SHP77 (cell line): ENCODE data around the gene PGGHG.
"Not testable (repeated sequence)": the region's sequence is repeated elsewhere in the genome, so short reads cannot be mapped to it uniquely, and the experiment has no call there.

ENCODE experiments used
- DNase-seq, 2 experiments: peaks; one replicate each; lab custom pipeline; 2025; lab: John Stamatoyannopoulos, UW

The PGGHG gene

DNA sequence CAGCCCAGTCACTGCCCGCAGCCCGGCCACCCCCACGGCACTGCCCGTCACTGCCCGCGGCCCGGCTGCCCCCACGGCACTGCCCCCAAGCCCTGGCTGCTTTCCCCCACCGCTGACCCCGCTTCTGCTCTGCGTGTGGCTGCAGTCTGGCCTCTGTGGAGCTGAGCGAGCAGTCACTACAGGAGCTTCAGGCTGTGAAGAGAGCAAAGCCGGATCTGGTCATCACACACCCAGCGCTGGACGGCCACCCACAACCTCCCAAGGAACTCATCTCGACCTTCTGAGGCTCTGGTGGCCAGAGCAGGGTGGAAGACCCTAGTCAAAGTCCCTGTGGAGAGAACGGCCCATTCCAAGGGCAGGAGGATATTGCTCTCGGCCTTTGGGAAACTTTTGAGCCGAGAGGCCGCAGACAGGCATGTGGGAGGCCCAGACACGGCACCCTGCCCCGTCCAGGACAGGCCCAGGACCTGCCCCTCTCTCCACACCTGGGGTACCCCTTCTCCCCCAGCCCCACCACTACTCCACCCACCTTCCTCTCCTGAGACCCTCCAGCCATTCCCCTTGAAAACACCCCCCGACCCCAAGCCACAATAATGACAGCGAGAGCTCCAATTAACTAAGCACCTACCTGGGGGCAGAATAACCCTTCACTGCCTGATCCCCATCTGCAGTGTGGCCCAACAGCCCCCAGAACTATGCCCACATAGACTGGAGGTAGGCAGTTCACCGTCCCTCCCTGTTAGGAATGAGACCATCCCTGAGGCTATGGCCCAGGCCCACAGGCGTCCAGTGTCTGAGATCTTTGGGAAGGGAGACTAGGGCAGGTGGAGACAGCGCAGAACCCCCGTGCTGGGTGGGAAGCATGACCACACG is 3.7 kb upstream of the PGGHG start:
- no peak for DNase-seq

DNA sequence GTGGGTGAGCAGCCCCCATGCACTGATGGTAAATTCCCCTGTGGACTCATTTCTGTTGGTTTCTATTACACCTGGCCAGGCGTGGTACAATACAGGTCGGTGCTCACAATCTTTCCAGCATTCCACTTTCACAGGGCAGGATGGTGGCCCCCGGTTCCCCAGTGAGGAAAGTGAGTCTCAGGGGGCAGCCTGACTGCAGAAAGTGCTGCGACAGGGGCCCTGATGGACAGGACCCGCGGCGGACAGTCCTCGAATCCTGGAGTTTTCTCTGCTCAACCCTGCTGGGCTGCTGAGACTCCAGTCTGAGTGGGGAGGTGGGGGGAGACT is 3.1 kb upstream of the PGGHG start:
- no peak for DNase-seq

DNA sequence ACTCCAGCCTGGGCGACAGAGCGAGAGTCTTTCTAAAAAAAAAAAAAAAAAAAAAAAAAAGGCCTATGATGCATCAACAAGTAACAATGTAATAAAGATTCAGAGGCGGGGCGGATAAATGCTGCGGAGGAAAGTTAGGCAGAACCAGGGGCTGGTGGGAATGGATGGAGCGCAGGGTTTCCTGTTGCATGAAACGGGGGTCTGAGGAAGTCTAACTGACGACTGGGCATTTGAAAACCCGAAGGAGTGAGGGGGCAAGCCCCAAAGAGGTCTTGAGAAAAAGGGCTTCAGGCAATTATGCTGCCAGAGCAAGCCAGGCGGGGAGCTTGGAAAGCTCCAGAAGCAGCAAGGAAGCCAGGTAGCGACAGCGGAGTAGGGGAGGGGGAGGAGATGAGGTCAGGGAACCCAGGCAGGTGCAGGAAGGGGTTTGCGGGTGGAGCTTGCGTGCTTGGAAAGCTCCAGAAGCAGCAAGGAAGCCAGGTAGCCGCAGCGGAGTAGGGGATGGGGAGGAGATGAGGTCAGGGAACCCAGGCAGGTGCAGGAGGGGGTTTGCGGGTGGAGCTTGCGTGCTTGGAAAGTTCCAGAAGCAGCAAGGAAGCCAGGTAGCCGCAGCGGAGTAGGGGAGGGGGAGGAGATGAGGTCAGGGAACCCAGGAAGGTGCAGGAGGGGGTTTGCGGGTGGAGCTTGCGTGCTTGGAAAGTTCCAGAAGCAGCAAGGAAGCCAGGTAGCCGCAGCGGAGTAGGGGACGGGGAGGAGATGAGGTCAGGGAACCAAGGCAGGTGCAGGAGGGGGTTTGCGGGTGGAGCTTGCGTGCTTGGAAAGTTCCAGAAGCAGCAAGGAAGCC is 1.7 kb upstream of the PGGHG start:
- DNase-seq: not testable (repeated sequence)

DNA sequence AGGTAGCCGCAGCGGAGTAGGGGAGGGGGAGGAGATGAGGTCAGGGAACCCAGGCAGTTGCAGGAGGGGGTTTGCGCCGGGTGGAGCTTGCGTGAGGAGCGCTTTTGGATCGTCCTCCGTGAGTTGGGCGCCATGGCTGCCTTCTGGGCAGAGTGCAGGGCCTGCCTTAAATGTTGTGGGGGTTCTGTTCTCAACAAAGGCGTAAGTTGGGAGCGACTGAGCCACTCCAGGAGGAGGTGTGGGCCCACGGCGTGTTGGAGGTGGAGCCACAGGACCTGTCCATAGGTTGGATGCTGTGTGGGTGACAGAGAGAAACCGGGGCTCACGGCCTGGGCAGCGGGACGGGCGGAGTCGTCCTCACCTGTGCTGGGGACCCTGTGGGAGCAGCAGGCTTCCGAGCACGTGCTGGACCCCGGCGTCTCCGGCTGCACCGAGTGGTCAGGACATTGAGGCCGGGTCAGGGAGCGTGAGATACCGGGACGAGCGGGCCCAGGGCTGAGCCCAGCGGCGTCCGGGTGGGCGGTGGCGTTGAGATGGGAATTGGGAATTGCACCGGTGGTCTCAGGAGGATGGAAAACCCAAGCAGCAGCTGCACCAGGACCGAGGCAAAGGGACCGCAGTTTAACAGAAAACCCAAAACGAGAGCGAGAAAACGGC is 977 bp upstream of the PGGHG start:
- DNase-seq: no peak

DNA sequence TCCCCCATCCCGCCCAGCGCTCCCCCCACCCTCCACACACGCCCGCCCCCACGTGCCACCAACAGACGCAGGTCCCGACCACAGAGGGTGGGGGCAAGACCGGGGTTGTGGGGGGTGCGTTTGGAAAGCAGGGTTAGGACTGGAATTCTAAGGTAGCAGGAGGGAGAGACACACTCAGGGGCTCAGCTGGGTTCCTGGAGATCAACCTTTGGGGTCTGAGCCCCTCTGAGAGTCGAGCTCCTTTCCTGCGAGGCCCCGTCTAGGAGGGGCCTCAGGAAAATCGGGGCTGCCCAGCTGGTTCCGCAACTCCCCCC is 429 bp downstream of the PGGHG start:
- DNase-seq: no peak

DNA sequence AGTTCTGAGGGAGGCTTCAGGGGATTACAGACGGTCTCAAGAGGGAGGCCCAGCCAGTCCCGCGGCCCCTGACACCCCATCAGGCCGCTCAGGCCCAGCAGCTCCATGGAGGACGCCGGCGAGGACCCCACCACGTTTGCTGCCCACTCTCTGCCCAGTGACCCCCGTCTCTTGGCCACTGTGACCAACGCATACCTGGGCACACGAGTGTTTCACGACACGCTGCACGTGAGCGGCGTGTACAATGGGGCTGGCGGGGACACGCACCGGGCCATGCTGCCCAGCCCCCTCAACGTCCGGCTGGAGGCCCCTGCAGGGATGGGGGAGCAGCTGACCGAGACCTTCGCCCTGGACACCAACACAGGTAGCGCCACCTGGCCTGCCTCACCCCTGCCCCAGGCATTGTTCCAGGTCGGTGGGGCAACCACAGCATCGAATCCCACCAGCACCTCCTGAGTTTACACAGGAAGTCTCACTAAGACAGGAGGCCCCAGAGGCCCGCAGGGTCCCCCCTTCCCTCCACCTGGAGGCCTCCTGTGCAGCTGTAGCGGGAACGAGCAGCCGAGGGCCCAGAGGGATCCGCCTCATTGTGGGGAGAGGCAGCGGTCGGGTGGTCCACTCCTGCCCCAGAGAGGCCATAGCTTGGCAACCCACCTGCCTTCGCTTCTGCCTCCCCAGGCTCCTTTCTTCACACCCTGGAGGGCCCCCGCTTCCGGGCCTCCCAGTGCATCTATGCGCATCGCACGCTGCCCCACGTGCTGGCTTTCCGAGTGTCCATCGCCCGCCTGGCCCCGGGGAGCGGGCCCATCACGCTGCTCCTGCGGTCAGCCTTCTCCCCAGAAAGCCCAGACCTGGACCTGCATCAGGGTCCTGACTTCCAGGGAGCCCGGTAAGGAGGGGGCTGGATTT is 1.0 kb downstream of the PGGHG start:
- no peak for DNase-seq

DNA sequence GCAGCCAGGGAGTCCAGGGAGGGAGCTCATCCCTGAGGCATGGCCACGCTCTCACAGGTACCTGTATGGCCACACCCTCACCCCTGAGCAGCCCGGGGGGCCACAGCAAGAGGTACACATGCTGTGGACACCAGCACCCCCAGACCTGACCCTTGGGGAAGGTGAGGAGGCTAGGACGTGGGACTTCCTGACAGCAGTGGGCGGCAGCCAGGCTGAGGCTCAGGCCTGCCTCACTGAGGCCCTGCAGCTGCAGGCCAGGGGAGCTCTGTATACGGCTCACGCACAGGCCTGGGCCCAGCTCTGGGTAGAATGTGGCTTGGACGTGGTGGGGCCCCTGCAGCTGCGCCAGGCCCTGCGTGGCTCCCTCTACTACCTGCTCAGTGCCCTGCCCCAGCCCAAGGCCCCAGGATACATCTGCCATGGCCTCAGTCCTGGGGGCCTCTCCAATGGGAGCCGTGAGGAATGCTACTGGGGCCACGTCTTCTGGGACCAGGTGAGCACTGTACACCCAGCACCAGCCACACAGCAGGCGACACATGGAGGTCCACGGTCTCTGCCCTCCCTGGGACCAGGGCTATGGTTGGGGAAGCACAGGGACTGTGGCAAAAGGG is 1.8 kb downstream of the PGGHG start:
- no peak for DNase-seq

DNA sequence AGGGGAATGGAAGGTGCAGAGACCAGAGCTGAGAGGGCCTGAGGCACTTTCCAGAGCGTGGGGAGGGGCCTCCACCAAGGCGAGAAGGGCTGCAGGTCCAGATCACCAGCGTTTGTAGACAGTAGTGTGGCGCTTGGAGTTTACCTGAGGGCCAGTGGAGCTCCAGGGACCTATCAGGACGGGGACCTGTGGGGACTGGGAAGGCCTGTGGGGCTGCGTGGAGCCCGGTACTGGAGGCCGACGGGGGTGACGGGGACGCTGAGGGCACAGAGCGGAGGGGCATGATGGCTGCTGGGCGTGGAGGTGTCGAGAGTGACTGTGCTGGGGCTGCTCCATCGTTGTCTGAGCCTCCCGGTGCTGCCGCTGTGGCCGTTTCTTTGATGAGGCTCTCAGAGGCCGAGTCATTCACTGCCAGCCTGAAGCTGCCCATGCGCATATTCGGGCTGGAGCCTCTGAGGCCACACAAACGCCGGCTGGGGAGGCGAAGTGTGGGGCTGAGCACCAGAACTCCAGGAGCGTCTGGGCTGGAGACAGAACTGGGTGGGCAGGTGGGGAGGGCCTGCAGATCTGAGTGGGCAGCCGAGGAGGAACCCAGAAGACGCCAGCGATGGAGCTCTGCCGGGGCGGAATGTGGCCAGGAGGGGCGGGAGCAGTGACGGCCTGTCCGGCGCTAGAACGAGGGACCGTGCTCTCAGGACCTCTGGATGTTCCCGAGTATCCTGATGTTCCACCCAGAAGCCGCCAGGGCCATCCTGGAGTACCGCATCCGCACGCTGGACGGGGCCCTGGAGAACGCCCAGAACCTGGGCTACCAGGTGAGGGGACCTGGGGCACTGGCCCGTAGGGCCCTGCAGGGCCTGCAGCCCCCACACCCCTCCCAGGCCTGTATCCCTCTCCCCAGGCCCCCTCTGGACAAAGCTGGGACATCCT is 2.6 kb downstream of the PGGHG start:
- no peak for DNase-seq

DNA sequence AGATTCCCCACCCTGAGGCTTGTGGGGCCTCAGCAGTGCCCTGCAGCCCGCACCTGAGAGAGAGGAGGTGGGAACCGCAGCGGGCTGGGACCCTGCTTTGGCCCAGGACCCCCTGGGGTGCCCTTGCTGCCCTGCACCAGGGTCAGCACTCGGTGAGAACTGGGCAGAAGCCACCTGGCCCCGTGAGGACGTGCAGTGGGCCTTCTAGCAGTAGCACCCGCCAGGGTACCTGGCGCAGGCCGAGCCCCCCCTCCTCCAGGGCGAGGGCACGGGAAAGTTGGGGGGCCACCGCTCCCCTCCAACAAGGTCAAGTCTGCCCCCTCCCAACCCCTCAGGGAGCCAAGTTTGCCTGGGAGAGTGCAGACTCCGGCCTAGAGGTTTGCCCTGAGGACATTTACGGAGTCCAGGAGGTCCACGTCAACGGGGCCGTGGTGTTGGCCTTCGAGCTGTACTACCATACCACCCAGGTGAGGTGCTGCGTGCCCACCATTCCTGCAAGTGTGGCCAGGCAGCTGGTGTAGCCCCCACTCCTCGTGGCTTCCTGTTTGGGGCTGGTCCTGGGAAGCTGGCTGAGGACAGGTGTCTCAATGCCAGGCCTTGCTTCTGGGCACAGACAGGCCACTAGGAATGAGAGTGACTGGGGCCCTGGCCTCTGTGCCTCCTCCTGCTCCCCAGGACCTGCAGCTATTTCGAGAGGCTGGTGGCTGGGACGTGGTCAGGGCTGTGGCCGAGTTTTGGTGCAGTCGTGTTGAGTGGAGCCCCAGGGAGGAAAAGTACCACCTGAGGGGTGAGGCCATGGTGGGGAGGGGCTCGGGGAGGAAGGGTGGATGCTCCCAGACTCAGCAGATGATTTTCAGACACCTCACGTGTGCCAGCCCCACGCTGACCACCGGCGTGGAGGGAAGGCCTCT is 3.5 kb downstream of the PGGHG start:
- DNase-seq: no peak

DNA sequence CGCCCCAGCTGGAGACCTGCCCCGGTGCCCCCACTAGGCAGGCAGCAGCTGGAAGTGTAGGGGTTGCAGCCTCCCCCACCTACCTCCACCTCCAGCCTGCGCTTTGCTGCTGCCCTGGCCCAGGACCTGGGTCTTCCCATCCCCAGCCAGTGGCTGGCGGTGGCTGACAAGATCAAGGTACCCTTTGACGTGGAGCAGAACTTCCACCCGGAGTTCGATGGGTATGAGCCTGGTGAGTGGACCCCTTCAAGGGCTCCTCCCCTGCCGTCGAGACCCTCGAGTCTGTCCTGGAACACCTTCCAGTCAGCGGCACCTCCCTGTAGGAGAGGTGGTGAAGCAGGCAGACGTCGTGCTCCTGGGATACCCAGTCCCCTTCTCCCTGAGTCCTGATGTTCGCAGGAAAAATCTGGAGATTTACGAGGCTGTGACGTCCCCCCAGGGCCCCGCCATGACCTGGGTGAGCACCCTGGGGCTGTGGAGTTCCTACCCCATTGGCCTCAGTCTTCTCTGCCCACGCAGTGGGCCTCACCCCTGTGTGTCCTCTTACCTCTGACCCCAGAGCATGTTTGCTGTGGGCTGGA is 4.4 kb downstream of the PGGHG start:
- DNase-seq: no peak

DNA sequence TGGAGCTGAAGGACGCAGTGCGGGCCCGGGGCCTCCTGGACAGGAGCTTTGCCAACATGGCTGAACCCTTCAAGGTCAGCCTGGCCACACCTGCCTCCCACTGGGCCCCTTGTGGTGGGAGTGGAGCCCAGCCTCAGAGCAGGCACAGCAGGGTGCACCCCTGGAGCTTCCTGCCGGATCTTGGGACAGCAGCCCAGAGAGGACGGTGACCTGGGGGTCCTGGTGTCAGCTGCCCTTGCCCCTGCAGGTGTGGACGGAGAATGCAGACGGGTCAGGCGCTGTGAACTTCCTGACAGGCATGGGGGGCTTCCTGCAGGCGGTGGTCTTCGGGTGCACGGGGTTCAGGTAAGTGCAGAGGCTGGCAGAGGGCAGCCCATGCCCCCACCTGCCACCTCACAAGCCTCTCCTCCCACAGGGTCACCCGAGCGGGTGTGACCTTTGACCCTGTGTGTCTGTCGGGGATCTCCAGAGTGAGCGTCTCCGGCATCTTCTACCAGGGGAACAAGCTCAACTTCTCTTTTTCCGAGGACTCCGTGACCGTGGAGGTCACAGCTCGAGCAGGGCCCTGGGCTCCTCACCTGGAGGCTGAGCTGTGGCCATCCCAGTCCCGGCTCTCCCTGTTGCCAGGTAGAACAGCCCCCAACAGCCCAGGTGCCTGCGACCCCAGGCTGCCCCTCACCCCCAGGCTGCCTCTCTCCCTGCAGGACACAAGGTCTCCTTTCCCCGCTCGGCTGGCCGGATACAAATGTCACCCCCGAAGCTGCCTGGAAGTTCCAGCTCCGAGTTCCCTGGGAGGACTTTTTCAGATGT is 5.1 kb downstream of the PGGHG start:
- DNase-seq: no peak

DNA sequence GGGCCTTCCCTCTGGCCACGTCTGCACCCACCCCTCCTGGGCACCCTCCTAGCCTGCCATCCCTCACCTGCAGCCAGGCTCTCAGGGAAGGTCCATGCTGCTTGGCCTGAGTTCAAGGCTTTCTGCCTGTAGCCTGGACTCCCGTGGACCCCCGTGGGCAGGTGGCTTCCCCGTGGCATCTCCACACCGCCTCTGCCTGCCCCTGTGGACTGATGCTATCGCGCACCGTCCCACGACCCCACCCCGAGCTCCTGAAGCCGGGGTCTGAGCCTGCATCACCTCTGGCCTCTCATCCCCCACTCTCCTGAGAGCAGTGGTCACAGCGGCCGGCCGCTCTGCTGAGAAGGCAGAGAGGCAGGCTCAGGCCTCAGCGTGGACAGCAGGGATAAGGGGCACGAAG is 5.9 kb downstream of the PGGHG start:
- no peak for DNase-seq

DNA sequence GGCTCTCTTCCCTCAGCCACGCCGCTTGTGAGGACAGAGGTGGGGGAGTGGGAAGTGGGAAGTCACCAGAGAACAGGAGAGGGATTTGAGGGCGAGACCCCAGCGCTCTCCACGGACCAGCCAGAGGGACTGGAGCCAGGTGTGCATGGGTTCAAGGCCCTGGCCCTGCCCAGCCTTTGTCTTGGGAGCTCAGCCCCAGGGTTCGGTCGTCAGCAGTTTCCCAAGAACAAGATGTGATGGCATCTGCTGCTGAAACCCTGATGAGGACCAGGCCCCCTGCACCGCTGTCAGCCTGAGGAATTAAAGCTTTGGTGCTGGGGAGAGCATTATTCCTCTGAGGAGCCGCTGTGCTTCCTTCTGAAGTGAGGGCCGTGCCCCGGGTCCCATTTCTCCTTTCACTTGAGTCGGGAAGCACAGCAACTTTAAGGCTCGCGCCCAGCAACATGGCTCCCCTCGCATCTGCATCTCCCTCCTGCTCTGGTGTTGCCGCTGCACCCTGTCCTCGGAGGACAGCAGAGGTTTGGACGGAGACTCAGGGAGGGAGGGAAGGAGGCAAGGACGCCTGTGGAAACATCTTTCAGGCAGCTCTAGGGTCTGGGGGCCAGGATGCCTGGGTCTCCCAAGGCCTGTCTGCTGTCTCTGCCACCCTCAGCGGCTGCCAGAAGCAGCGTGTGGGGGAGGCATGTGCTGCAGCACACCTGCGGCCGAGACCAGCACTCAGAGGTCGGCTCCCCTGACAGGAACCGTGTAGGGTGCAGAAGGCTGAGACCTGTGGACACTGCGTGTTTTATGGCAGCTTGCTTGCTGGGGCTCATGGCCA is 6.6 kb downstream of the PGGHG start:
- no peak for DNase-seq

DNA sequence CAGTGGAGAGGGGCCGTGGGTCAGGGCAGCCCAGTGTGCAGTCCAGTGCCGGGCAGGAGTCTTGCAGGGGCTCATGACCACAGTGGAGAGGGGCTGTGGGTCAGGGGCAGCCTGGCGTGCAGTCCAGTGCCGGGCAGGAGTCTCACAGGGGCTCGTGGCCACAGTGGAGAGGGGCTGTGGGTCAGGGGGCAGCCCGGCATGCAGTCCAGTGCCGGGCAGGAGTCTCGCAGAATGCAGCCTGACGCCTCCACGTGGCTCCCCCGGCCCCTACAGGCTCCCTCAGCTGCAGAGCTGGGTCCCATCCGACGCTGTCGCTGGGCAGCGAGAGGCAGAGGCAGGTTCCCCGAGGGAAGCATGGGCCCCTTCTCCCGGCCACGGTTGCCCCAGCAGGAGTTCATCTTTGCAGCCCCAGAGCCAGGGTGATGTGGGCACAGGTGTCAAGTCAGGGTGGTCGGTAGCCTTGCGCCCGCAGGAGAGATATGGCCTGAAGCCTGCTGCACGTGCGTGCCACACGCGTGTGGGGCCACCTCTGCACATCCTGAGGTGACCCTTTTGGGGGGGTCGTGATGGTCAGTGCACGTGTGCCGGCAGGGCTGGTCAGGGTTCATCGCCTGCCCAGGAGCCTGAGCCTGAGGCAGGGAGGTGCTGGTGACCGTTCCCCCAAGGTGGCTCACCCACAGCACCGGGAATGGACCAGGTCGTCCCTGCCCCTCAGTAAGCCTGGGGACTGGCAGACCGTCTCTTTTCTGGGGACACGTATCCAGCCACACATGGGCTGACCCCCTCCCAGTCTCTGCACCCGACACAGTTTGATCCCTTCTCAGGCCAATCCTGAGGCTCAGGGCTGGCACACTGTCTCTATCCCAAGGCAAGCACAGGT is 7.5 kb downstream of the PGGHG start:
- DNase-seq: no peak

DNA sequence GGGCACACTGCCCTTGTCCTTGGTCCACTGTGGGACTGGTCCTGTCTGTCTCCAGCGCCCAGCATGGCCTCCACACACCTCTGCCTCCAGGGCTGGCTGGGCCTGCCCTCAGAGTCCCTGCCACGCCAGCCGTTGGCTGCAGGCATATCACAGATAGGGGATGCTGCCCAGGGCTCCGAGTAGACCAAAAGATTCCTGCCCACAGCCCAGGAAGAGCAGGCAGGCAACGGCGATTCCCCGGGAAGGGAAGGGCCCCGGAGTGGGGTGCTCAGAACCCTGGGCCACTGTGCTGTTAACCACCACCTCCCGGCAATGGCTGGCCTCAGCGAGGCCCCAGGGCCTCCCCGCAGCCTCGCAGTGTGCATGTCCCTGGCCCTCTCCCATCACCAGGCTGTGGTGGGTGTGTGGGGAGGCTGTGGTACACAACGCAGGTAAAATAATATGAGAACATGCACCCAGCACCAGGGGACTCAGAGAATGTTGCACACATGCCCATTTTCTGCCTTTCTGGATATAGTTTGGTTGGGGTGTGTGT is 8.2 kb downstream of the PGGHG start:
- no peak for DNase-seq
